ENCODE results near the gene TRIM14. TPM values are rescaled to one million over a fixed set of nuclear protein-coding genes. Genes with fewer than 3 reads are reported as not detected.

Gene TRIM14
- total and polyA plus RNA-seq, 2 of the 13 experiments (the other 11 are each of a cell fraction or from before 2014, with no cell fraction given), result 9.2 to 13.0 TPM

DNA sequence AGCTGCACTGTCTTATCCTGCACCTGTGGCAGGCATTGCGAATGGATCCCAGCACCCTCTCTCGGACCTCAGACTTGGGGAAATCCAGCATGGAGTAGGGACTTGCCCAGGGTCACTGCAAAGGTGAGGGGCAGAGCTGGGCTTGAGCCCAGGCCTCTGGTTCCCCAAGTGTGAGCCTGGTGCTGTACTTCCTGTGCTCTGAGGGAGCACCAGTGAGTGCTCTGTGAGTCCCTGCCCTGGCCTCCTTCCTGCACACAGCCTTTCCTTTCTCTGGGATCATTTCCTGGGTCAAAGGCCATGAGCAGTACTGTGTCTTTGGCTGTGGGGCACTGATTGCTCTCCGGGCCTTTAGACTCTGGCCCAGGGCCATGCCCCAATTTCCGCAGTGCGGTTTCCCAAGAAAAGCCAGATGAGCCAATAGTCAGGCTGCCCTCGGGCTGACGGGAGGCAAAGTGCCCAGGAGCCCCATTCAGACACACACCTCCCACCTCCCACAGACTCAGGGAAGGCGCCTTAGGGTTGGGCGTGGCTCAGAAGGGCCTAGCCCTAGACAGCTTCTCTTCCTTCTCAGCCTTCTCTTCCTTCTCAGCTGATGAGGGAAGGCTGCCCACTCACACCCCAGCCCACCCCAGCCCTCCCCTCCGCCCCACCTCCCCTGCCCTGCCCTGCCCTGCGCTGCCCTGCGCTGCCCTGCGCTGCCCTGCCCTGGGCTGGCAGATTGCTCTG lies 23.3 kb upstream of the TRIM14 start (continued):
- TF ChIP-seq, protein P1, sequence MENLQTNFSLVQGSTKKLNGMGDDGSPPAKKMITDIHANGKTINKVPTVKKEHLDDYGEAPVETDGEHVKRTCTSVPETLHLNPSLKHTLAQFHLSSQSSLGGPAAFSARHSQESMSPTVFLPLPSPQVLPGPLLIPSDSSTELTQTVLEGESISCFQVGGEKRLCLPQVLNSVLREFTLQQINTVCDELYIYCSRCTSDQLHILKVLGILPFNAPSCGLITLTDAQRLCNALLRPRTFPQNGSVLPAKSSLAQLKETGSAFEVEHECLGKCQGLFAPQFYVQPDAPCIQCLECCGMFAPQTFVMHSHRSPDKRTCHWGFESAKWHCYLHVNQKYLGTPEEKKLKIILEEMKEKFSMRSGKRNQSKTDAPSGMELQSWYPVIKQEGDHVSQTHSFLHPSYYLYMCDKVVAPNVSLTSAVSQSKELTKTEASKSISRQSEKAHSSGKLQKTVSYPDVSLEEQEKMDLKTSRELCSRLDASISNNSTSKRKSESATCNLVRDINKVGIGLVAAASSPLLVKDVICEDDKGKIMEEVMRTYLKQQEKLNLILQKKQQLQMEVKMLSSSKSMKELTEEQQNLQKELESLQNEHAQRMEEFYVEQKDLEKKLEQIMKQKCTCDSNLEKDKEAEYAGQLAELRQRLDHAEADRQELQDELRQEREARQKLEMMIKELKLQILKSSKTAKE (CRISPR knock-in tag; IDR thresholded peaks at IDR 0.05; ENCODE audit: borderline replicate concordance), result no peak
- TF ChIP-seq CREB1 (IDR thresholded peaks at IDR 0.05), result no peak
- TF ChIP-seq CREB1 (CRISPR knock-in tag; IDR thresholded peaks at IDR 0.05), result peak; percentile 45; the same call in 1 of the 2 replicates
- TF ChIP-seq XRCC5 (optimal IDR thresholded peaks at IDR 0.05; ENCODE audit: low read length), result peak; percentile 28
- TF ChIP-seq, protein P2, sequence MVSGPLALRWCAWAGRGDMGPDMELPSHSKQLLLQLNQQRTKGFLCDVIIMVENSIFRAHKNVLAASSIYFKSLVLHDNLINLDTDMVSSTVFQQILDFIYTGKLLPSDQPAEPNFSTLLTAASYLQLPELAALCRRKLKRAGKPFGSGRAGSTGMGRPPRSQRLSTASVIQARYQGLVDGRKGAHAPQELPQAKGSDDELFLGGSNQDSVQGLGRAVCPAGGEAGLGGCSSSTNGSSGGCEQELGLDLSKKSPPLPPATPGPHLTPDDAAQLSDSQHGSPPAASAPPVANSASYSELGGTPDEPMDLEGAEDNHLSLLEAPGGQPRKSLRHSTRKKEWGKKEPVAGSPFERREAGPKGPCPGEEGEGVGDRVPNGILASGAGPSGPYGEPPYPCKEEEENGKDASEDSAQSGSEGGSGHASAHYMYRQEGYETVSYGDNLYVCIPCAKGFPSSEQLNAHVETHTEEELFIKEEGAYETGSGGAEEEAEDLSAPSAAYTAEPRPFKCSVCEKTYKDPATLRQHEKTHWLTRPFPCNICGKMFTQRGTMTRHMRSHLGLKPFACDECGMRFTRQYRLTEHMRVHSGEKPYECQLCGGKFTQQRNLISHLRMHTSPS (CRISPR knock-in tag; IDR thresholded peaks at IDR 0.05; ENCODE audit: low read depth), result peak; percentile 61; the same call in 1 of the 2 replicates
- no peak for TF ChIP-seq ATRX (CRISPR knock-in tag; IDR thresholded peaks at IDR 0.05; ENCODE audit: borderline replicate concordance)
- no peak for TF ChIP-seq SIX4 (CRISPR knock-in tag; IDR thresholded peaks at IDR 0.05)
- no peak for TF ChIP-seq SRY (CRISPR knock-in tag; IDR thresholded peaks at IDR 0.05)
- TF ChIP-seq, protein P3, sequence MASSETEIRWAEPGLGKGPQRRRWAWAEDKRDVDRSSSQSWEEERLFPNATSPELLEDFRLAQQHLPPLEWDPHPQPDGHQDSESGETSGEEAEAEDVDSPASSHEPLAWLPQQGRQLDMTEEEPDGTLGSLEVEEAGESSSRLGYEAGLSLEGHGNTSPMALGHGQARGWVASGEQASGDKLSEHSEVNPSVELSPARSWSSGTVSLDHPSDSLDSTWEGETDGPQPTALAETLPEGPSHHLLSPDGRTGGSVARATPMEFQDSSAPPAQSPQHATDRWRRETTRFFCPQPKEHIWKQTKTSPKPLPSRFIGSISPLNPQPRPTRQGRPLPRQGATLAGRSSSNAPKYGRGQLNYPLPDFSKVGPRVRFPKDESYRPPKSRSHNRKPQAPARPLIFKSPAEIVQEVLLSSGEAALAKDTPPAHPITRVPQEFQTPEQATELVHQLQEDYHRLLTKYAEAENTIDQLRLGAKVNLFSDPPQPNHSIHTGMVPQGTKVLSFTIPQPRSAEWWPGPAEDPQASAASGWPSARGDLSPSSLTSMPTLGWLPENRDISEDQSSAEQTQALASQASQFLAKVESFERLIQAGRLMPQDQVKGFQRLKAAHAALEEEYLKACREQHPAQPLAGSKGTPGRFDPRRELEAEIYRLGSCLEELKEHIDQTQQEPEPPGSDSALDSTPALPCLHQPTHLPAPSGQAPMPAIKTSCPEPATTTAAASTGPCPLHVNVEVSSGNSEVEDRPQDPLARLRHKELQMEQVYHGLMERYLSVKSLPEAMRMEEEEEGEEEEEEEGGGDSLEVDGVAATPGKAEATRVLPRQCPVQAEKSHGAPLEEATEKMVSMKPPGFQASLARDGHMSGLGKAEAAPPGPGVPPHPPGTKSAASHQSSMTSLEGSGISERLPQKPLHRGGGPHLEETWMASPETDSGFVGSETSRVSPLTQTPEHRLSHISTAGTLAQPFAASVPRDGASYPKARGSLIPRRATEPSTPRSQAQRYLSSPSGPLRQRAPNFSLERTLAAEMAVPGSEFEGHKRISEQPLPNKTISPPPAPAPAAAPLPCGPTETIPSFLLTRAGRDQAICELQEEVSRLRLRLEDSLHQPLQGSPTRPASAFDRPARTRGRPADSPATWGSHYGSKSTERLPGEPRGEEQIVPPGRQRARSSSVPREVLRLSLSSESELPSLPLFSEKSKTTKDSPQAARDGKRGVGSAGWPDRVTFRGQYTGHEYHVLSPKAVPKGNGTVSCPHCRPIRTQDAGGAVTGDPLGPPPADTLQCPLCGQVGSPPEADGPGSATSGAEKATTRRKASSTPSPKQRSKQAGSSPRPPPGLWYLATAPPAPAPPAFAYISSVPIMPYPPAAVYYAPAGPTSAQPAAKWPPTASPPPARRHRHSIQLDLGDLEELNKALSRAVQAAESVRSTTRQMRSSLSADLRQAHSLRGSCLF (CRISPR knock-in tag; IDR thresholded peaks at IDR 0.05; ENCODE audit: borderline replicate concordance), result no peak
- no peak for TF ChIP-seq CHD4 (IDR thresholded peaks at IDR 0.05; ENCODE audit: borderline replicate concordance, low read length)
- no peak for TF ChIP-seq ZNF776 (CRISPR knock-in tag; IDR thresholded peaks at IDR 0.05)
- no peak for TF ChIP-seq REPIN1 (CRISPR knock-in tag; IDR thresholded peaks at IDR 0.05; ENCODE audit: borderline replicate concordance, low read depth)
- TF ChIP-seq NR2C2 (CRISPR knock-in tag; IDR thresholded peaks at IDR 0.05; ENCODE audit: borderline replicate concordance), result peak; percentile 99
- TF ChIP-seq ZNF253 (CRISPR knock-in tag; IDR thresholded peaks at IDR 0.05; ENCODE audit: borderline replicate concordance), result no peak
- TF ChIP-seq KLF13 (CRISPR knock-in tag; IDR thresholded peaks at IDR 0.05), result no peak
- TF ChIP-seq NCOR1 (IDR thresholded peaks at IDR 0.05; ENCODE audit: borderline replicate concordance, low read length), result peak; percentile 47; the same call in 1 of the 2 replicates
- TF ChIP-seq ZNF7 (CRISPR knock-in tag; IDR thresholded peaks at IDR 0.05), result 0 out of 2 replicates have a peak, but pooled peaks have one; percentile 14
- no peak for TF ChIP-seq ZFAT (CRISPR knock-in tag; conservative IDR thresholded peaks at IDR 0.05)
- TF ChIP-seq HOXA3 (CRISPR knock-in tag; IDR thresholded peaks at IDR 0.05), result peak; percentile 56; the same call in 1 of the 2 replicates
- no peak for TF ChIP-seq ZC3H13 (CRISPR knock-in tag; IDR thresholded peaks at IDR 0.05)
- TF ChIP-seq SNAPC2 (CRISPR knock-in tag; IDR thresholded peaks at IDR 0.05), result no peak

Measured in HepG2 (cell line).